ENCODE results near the gene CALHM3.

Gene CALHM3

DNA sequence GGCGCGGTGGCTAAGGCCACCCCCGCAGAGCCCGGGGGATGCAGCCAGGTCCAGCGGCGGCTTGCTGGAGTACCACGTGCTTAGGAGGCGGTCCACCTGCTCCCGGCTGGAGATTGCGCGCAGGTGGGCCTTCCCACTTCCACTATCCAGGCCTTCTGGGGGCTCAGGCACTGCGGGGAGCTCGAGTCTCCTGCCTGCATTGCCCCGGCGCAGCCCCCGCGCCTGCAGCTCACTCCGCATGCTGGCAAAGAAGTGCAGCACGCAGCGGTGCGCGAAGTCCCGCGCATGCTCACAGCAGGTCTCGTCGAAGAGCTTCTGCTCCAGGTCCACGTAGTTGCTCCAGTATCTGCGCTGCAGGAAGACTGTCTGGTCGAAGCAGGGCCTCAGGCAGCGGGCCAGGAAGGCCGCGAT, 5.8 kb downstream of the CALHM3 start:
- DNase-seq: no peak

DNA sequence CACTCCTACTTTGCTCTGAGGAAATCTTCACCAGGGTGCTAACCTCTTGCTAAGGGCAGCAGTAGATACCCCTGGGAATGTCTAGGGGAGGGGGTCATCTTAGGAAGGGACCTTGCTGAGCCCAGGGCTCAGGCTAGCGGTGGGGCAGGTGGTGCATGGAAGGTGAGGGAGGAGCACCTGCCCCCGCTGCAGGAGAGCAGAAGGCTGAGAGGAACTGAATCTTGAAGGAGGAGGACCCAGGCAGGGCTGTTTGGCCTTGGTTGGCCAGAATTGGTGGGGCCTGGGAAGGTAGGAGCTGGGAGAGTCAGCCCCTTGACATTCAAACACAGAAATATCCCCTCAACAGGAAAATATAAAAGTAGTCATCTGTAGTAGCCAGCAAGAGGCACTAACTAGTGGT, 7.0 kb downstream of the CALHM3 start:
- no peak for DNase-seq

DNA sequence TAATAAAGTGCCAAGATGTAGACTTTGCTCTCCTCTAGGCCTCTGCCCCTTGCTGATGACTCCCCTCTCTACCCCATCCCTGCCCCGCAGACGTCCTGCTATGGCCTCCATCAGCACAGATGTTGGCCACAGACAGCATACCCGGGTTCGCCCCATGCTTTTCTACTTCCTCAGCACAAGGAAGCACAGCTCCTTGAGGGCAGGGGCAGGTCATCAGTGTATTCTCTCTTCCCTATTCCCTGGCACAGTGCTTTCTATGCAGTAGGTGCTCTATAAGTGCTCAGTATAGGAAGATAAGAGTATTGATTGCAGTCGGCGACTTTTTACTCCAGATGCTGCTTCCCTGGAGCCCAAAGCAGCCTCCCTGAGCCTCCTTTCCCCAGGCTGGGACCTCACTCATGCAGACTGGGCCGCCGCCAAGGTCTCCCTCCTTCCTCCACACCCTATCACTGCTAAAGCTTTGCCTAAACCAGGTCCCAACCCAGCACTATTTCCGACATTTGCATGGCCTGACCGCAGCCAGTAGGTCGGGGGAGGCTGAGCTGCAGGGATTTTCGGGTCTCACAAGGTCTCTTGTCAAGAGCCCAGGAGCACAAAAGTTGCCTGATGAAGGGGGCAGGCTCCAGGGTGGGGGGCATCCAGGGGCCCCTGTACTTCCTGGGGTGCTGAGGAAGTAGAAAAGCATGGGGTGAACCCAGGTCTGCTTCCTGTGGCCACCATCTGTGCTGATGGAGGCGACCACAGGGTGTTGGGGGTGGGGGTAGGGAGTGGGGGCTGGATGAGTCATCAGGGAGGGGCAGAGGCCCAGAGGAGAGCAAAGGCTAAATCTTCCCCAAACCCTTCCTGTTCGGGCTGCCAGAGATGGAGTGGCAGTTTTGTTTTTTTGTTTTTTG, 8.0 kb downstream of the CALHM3 start:
- peak; percentile 55 for DNase-seq

DNA sequence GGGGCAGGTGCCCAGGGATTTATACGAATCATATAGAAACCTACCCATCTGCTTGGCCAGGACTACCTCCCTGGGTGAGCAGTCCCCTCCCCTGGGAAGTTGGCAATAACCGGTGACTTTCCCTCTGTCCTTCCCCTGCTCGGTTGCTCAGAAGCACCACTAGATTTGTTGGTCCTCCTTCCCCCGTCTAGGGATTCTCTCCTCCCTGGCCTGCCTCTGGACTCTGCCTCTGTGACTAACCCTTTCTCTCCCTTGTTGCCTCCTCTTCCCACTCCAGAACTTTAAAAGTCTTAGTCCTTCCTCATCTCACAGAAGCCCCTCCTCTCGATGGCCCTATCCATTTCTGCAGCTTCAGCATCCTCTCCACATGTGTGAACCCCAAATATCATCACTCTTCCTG, 9.8 kb downstream of the CALHM3 start:
- no peak for DNase-seq

DNA sequence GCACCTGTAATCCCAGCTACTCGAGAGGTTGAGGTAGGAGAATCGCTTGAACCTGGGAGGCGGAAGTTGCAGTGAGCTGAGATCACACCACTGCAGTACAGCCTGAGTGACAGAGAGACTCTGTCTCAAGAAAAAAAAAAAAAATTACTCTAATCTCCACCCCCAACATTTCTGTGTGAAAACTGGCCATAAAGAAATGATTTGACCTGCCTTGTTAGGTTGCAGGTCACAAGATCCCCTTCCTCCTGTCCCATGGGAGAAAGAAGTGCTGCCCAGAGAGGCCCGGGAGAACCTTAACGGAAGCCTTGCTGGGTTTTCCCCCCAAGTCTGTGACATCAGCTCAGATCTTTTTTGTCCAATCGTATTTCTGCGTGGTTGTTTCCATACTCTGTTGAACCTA, 11.6 kb downstream of the CALHM3 start:
- DNase-seq: no peak

DNA sequence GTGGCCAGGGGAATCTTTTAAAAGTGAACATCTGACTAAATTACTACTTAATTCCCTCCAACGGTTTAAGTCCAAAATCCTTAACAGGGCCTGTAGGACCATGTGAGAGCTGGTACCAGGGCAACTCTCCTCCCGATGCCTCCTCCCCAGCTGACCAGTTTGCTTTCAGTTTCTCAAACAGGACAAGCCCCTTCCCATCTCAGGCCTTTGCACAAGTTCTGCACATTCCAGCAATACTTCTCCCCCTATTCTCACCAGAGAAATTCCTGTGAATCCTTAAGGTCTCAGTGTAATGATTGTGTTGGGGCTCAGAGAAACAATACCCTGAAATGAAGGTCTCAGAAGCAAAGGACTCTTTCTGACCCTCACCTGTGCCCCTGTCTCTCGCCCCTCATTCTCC, 12.3 kb downstream of the CALHM3 start:
- DNase-seq: no peak

DNA sequence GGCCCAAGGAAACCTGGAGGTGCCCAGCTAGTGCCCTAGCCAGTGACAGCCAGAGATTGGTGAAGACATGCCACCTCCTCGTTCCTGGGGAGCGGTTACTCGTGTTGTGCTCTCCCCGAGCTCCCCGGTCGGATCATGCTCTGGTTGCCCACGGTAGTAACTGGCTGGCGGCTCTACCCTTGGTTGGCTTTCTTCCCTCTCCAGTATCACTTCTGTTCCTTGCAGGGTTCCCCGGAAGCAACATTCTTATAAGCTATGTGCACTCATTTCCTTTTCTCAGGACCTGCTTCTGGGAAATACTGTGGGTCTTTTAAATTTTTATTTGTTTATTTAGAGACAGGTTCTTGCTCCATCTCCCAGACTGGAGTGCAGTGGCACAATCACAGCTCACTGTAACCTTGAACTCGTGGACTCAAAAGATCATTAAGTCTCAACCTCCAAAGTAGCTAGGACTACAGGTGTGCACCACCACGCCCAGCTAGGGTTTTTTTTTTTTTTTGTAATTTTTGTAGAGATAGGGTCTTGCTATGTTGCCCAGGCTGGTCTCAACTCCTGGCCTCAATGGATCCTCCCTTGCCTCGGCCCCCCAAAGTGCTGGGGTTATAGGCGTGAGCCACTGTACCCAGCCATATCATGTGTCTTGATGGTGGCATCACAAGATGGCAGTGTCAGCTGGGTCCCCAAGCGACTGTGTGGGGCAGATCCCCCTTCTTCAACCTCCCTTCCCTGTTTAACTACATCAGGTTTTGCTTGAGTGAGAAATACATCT, 13.4 kb downstream of the CALHM3 start:
- DNase-seq: no peak

DNA sequence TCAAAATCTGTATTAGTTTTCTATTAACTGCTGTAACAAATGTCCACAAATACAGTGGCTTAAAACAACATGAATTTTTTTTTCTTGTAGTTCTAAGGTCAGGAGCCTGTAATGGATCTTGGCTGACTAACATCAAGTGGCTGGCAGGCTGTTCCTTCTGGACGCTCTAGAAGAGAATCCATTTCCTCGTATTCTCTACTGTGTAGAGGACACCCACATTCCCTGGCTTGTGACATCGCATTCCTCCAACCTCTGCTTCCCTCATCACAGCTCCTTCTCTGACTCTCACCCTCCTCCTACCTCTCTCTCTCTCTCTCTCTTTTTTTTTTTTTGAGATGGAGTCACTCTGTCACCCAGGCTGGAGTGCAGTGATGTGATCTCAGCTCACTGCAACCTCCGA, 15.5 kb downstream of the CALHM3 start:
- DNase-seq: no peak

DNA sequence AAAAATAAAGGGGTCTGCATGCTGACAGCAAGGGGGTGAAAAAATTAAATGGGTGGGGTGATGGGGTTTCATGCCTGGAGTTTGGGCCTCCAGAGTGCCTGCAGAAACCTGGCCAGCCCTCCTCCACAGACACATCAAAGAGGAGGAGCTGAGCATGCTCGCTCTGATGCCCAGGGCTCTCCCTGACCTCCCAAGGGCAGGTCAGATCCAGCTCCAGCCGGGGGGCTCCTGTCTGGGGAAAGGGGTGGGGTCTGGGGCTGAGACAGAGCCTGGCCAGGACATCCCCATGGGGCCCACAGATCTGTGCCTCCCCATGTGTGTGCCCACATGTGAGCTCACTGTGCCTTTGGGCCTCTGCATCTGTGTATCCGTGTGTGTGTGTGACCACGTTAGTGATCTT, 19.4 kb downstream of the CALHM3 start:
- DNase-seq: no peak

DNA sequence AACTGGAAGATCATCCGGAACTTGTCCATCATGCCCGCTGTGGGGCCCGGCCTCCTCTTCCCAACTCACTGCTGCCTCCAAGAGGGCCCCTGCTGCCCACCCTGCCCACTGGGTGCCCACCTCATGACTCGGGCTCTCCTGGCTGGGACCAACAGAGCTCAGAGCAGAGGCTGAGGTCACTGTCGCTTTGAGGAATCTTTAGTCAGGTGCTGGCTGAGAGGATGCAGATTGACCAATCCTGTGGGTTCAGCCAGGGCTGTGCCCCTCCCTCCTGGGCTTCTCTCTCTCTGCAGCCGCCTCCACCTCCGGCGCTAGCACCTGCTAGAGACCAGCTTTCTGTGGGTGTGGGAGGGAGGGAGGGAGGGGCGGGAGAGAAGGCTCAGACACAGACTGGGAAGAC, 20.3 kb downstream of the CALHM3 start, which contains the start of gene CALHM1:
TSS of gene CALHM1 (minus strand) at position 181 of the 400 bp plus-strand sequence. CDS start at position 32, 149 bp downstream.
- DNase-seq: no peak

DNA sequence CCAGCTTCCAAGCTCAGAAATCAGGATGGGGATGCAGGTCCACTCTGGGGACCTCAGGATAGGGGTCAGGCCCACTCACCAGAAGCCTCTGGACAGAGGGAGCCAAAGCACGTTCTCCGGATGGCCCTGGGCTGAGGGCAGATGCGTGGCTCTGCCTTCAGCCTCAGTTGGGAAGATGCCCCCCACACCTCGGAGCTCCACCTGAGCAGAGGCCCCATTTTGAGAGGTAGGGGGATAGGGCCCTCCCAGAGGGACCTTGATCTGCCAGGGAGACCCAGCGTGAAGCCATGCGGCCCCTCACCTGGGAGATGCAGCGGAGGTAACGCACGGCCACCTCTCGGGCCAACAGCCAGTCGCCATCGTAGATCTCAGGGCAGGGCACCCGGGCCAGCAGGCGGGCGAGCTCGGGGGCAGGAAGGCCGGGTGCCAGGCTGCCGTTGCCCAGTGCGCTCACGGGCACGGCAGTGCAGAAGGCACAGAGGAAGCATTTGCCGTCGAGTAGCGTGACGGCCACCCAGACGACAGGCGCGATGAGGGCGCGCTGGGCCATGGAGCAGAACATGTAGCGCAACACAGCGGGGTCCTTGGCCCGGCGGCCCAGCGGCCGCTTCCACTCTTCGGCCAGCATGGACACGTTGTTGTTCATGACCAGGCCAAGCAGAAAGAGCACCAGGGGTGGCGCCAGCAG, 21.0 kb downstream of the CALHM3 start:
- no peak for DNase-seq

DNA sequence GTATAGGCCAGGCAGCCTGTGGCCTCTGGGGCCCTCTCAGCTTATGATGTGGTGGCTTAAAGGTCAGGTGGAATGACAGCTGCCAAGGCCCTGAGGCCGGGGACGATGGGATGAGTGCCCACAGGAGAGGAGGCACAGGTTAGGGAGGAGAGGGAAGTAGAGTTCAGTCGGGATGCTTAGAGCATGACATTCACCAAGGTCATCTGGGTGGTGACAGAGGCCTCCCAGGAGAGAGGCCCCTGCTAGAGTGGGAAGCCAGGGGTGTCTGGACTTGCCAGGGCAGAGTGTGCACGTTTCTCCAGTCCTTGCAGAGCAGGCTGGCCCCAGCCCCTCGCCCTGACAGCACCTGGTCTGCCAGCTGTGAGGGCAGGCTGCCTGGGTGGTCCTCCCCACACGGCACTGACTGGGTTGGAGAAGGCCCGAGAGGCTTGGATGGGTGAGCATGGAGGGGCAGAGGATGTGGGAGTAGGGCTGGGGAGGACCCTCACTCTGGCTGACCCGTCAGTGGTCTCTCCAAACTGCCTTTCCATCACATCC, 21.8 kb downstream of the CALHM3 start:
- DNase-seq: no peak

DNA sequence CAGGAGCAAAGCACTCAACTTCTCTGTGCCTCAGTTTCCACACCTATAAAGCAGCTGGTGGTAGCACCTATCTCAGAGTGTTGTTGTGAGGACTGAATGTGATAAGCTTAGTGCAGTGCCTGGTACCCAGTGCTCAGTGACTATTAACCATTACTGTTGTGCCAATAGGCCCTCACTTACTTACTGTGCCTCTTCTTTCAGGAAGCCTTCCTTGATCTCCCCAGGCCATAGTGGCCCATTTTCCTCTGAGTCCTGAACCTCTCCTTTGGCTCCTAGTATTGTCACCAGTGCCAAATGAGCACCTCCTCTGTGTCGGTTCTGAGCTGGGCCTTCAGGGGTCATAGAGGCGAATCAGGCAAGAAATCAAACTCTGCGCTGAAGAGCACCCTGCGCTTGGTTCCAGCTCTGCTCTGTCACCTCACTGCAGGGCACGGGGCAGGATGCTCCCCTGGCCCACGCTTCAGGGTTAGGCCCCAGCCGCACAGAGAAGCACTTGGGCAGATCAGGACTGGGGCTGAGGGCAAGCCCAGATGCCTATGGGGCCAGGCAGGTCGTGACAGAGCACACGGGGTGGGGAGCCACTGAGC, 22.9 kb downstream of the CALHM3 start:
- DNase-seq: no peak

DNA sequence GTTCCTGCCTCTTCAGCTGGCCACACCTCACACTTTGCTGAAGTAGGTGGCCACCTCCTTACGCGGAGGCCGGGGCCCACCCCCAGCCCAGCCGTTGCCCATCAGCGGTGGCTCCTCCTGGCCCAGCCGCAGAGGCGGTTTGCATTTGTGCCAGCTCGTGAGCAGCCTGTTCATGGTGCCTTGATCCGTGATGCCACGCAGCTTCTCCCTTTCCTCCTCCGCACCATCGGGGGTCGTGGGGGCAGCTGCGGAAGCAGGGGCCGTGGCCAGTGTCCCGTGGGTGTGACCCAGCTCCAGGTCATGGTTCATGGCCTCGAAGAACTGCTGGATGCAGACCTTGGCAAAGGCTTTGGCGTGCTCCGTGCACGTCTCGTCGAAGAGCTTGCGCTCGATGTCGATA, 23.8 kb downstream of the CALHM3 start:
- no peak for DNase-seq

DNA sequence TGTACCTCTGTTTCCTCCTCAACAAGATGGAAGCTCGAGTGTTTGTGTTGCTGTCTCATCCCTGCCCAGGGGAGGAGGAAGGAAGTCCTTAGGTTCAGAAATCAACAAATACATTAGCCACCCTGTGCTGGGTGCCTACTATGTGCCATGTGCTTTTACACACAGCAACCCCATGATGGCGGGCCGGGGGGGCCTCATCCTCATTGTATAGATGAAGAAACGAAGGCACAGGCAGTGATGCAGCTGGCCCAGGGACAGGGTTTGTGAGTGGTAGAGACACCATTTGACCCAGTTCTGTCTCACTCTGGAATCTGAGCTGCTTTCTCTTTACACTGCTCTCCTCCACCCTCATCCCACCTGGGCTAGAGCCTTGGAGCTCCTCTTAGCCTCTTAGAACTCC, 25.0 kb downstream of the CALHM3 start:
- DNase-seq: no peak

DNA sequence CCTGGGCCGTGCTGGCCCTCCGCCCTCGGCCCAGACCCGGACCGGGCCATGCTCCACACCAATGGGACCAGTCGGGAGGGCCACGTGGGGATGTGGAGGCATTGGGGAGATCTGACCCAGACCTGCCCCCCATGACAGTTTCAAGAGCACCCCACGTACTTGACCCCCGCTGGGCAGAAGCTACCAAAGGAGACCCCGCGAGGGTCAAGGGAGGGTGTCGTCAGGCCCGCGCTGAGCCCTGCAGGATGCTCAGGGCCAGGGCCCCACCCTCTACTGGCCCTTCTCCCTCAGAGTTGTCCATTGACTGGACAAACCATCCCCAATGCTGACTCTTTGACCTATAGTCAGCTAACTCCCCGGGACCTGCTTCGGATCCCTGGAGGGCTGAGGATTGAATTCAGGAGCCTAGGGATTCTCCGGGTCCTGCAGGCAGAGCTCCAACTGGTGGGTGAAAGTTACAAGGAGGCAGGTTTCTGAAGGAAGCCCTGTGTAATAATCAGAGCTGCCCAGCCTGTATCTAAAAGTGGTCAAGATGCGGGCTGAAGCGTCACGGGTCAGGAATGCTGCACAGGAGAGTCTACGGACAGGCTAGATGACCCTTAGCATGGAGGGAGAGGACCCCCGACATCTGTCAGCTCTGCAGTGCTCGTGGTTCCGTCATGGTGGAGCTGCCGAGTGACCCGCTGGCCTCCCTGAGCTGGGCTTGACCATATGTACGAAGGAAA, 26.4 kb downstream of the CALHM3 start:
- DNase-seq: no peak

DNA sequence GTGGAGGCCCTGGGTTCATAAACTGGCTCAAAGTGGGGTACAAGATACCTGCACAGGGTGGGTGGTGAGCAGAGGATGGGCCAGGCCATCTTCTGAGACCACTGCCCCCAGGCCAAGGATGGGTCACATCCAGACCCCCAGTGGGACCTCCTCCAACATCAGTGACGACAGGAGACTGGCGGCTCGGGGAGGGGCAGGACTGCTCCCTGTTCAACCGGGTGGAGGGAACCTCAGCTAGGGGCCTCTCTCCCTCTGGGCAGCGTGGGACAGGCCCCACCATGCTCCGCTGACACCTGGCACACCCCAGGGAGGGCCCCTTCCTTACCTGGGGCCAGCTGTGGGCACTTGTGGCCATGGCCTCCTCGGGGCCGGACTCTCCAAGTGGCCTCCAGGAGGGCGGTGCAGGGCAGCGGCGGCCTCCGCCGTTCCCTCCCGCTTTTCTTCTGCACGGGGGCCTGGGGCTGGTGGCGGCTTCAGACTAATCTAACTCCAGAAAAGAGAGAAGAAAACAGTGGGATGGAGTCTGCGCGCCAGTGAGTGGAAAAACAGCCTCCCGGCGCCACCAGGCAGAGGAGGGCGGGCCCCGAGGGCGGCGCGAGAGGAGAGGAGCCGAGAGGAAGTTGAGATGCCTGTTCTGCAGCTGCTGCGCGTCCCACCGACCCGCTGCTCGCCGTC, 27.1 kb downstream of the CALHM3 start, which contains the start of gene CALHM2:
TSS of gene CALHM2 (minus strand) at position 540 of the 675 bp plus-strand sequence. CDS start 2,429 bp downstream, outside the sequence.
- peak; percentile 53 for DNase-seq

DNA sequence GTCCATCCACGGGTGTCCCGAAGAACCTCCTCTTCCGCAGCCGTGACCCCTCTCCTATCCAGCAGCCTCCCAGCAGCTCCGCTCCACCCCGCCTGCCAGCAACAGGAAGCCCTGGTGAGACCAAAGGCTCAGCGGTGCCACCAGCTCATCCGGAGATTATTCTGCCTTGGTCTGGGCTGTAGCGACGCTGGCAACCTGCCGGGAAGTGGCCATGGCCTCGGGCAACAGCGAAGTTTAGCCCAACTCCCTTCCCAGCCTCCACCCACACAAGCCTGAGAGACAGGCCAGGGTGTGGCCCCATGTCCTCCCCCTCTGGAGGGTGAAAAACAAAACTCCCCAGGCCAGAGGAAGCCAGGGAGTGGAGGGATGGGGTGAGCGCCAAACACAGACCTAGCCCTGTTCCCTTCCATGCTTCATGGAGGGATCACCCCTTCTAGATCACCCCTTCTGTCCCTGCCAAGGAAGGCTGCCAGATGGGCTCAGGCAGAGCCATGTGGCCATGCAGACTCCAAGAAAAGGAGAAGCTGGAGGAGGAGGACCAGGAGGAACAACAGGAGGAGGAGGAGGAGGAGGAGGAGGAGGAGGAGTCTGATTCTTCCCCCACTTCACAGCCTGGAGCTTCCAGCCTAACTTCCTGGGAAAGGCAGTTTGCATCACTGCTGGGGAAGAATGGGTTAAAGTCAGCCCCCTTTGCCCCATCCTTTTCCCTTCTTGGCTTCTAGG, 27.8 kb downstream of the CALHM3 start:
- peak; percentile 49 for DNase-seq

DNA sequence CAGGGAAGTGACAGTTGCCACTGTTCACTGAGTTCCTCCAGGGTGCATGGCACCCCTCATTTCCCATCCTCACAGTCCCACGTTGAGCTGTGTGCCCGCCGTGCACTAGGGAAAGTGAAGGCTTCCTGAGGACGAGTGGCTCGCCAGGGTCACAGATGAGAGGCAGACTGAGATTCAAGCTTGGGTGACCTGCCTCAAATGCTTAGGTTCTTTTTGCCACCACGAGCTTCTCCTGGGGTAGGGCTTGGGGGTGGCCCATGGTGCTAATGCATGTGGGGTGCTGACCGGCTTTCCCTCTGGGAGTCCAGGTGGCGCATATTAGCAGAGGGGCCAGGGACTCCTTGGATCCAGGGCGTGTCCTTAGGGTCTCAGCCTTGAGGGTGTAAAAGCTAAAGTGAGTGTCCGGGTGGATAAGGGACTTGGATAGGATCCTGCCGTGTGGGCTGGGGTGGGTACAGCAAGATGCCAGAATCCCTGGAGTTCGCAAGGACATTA, 28.8 kb downstream of the CALHM3 start:
- no peak for DNase-seq
